OCI-LY7 (cell line): ENCODE data around the gene FOXK1. TPM values are rescaled to one million over a fixed set of nuclear protein-coding genes. Genes with fewer than 3 reads are reported as not detected.

ENCODE experiments used
- BruUV-seq: library from RNA; stranded (reverse); fragments of 400-500 nt; replicated peaks from 2 replicates; lab custom pipeline; 2021; lab: Mats Ljungman, UMichigan
- CTCF ChIA-PET: fragments of 300-600 bp; sonication (Branson Sonifier 250); formaldehyde crosslinking; loops from one replicate; lab custom pipeline; 2022; ENCODE audit warnings: antibody characterized with exemption; ENCODE audit not compliant: unreplicated experiment; lab: Charles Lee
- POLR2A ChIA-PET: fragments of 300-600 bp; sonication (Branson Sonifier 250); formaldehyde crosslinking; loops from one replicate; lab custom pipeline; 2022; ENCODE audit warnings: antibody characterized with exemption; lab: Charles Lee
- DNase-seq: peaks from one replicate; pipeline ENCODE4 v3.0.0-alpha.2; 2015; ENCODE audit warnings: low spot score
- H2AFZ ChIP-seq: fragments of 200-600 bp; sonication (generic), shearing (Covaris generic); 2 replicates; pipeline ENCODE4 v1.6.1; 2014; ENCODE audit warnings: mild to moderate bottlenecking, antibody characterized with exemption, low read length, moderate library complexity
- H3K27ac ChIP-seq: fragments of 200-600 bp; sonication (generic); 2 replicates; pipeline ENCODE4 v1.5.1; 2014; ENCODE audit warnings: mixed run types, low read depth, mild to moderate bottlenecking, moderate library complexity, low read length, inconsistent platforms; ENCODE audit not compliant: poor library complexity, severe bottlenecking
- H3K36me3 ChIP-seq: fragments of 200-600 bp; sonication (generic); 2 replicates; pipeline ENCODE4 v1.6.1; 2014; ENCODE audit warnings: mild to moderate bottlenecking, antibody characterized with exemption, low read length, moderate library complexity, mixed read lengths; ENCODE audit not compliant: insufficient read depth
- H3K4me1 ChIP-seq: fragments of 200-600 bp; sonication (generic); 2 replicates; pipeline ENCODE4 v1.5.1; 2014; ENCODE audit warnings: mild to moderate bottlenecking, low read length; ENCODE audit not compliant: insufficient read depth, poor library complexity, severe bottlenecking
- H3K4me2 ChIP-seq: fragments of 200-600 bp; sonication (generic); 2 replicates; pipeline ENCODE4 v1.6.1; 2014; ENCODE audit warnings: mild to moderate bottlenecking, low read length
- H3K4me3 ChIP-seq: fragments of 200-600 bp; sonication (generic); 2 replicates; pipeline ENCODE4 v1.5.1; 2014; ENCODE audit warnings: mild to moderate bottlenecking, low read depth, low read length; ENCODE audit not compliant: poor library complexity, severe bottlenecking
- H3K79me2 ChIP-seq: fragments of 200-600 bp; sonication (generic); 2 replicates; pipeline ENCODE4 v1.6.1; 2016; ENCODE audit warnings: low read depth, mild to moderate bottlenecking, low read length, moderate library complexity, mixed read lengths; ENCODE audit not compliant: insufficient read depth
- H3K9me2 ChIP-seq: fragments of 200-600 bp; sonication (generic); 2 replicates; pipeline ENCODE4 v1.6.1; 2016; ENCODE audit warnings: mild to moderate bottlenecking, low read length, mixed read lengths; ENCODE audit not compliant: insufficient read depth
- H3K9me3 ChIP-seq: fragments of 200-600 bp; sonication (generic); 2 replicates; pipeline ENCODE4 v1.6.1; 2014; ENCODE audit warnings: mild to moderate bottlenecking, mixed run types, low read length, mixed read lengths
- H4K20me1 ChIP-seq: fragments of 200-600 bp; sonication (generic); 2 replicates; pipeline ENCODE4 v1.6.1; 2014; ENCODE audit warnings: mild to moderate bottlenecking, antibody characterized with exemption, low read length, moderate library complexity, mixed read lengths; ENCODE audit not compliant: insufficient read depth
- CTCF ChIP-seq: fragments of 200-600 bp; sonication (generic); conservative IDR thresholded peaks from 2 replicates; pipeline ENCODE4 v1.5.1; 2014; ENCODE audit warnings: mild to moderate bottlenecking, antibody characterized with exemption, low read length, moderate library complexity, mixed read lengths
- EZH2phosphoT487 ChIP-seq: fragments of 200-600 bp; sonication (generic); IDR thresholded peaks from 2 replicates; pipeline ENCODE4 v1.6.1; 2018; ENCODE audit warnings: low read depth, borderline replicate concordance, mild to moderate bottlenecking, mixed run types, antibody characterized with exemption, low read length, moderate library complexity, mixed read lengths
- intact Hi-C: fragments of 100-400 bp; cut with micrococcal nuclease; formaldehyde crosslinking; loops from one replicate; pipeline ENCODE4 v1.10.0; 2022; ENCODE audit not compliant: unreplicated experiment
- total RNA-seq, 2 experiments: library from RNA; depleted of rRNA in 1 of 2; stranded (reverse); fragments of >200 nt in 1 of 2; shearing (Covaris generic) in 1 of 2; gene quantifications; 2 replicates each; pipeline ENCODE4 v1.2.3, GENCODE V29; 2014 to 2022

The FOXK1 gene
- total RNA-seq, 2 experiments from 2014 or later = 17.3 to 34.5 TPM

- H3K4me2 ChIP-seq = no peak overlapping the region
- H3K4me3 ChIP-seq = no peak overlapping the region
- CTCF ChIA-PET = no interaction called here
- POLR2A ChIA-PET = no interaction called here
- H3K27ac ChIP-seq = no peak overlapping the region
- no peaks in the 10 kb centered on the region for H3K36me3 ChIP-seq
- TF ChIP-seq EZH2phosphoT487 = no peak
- TF ChIP-seq CTCF = no peak
- H4K20me1 ChIP-seq = no peaks in the 10 kb centered on the region
- intact Hi-C loops = no loop called here
- no peak for DNase-seq
- no peaks in the 10 kb centered on the region for H3K9me3 ChIP-seq
- H3K9me2 ChIP-seq = no peaks in the 10 kb centered on the region
- BruUV-seq = no TSS peak
- no peaks in the 10 kb centered on the region for H3K4me1 ChIP-seq
- no peak overlapping the region for H2AFZ ChIP-seq
- no peaks in the 10 kb centered on the region for H3K79me2 ChIP-seq
These were observed 127.6 kb downstream of the FOXK1 start for GRCh38 chr7:4809666-4810065.

GRCh38 chr7:4814433-4814832 is 132.3 kb downstream of the FOXK1 start:
- Histone ChIP-seq H3K9me2 (no peaks in the 10 kb centered on the region), H3K4me1 (no peaks in the 10 kb centered on the region), H3K79me2 (no peaks in the 10 kb centered on the region), H3K4me3 (no peak overlapping the region), H2AFZ (no peak overlapping the region), H3K4me2 (no peak overlapping the region), H4K20me1 (no peaks in the 10 kb centered on the region), H3K9me3 (no peaks in the 10 kb centered on the region), H3K36me3 (no peaks in the 10 kb centered on the region), H3K27ac (no peak overlapping the region)
- POLR2A ChIA-PET = no interaction called here
- CTCF ChIA-PET = no interaction called here
- intact Hi-C loops = no loop called here
- TF ChIP-seq EZH2phosphoT487 (no peak), CTCF (no peak)
- no peak for DNase-seq
- no TSS peak for BruUV-seq

GRCh38 chr7:4815121-4815520 is 133.0 kb downstream of the FOXK1 start:
- no peaks in the 10 kb centered on the region for H3K79me2 ChIP-seq
- BruUV-seq = no TSS peak
- no peaks in the 10 kb centered on the region for H3K9me3 ChIP-seq
- H3K4me3 ChIP-seq = no peak overlapping the region
- no peaks in the 10 kb centered on the region for H4K20me1 ChIP-seq
- H3K36me3 ChIP-seq = no peaks in the 10 kb centered on the region
- ChIA-PET POLR2A (no interaction called here), CTCF (no interaction called here)
- intact Hi-C loops = no loop called here
- no peaks in the 10 kb centered on the region for H3K4me1 ChIP-seq
- no peak overlapping the region for H3K4me2 ChIP-seq
- no peaks in the 10 kb centered on the region for H3K9me2 ChIP-seq
- H3K27ac ChIP-seq = no peak overlapping the region
- DNase-seq = no peak
- no peak overlapping the region for H2AFZ ChIP-seq
- no peak for TF ChIP-seq EZH2phosphoT487
- no peak for TF ChIP-seq CTCF
